ENCODE results near the gene ADH7. TPM values are rescaled to one million over a fixed set of nuclear protein-coding genes. Genes with fewer than 3 reads are reported as not detected.

ADH7 gene
- total RNA-seq, 1 donor from 2014 or later, result not detected

DNA sequence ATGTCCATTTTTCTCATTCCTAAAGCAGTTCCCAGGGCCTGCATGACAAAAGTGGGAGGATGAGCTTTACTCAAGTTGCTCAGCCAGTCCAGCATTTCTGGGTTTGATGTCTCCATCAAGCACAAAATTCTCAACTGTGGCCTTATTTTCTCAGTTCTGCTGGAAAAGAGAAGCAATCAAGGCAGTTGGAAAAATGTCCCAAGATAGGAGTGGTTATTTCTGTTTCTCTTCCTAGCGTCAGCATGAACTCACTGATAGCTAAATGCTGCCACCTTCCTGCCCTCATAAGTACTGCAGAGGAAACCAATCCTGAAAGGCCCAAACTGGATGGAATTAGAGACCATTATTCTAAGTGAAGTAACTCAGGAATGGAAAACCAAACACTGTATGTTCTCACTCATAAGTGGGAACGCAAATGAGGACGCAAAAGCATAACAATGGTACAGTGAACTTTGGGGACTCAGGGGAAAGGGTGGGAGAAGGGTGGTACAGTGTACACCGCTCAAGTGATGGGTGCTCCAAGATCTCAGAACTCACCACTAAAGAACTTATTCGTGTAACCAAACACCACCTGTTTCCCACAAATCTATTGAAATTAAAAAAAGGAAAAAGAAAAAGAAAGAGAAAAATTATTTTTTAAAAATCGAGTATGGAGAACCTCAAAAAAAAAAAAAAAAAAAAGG is 29.6 kb downstream of the ADH7 start:
- H3K9me3 ChIP-seq, result no peaks in the 10 kb centered on the region
- H3K36me3 ChIP-seq, result no peaks in the 10 kb centered on the region
- DNase-seq (no peak), ATAC-seq (peak; percentile 90)
- peaks cover 21% of the 10 kb centered on the region for H3K4me1 ChIP-seq
- H3K4me3 ChIP-seq, result no peak overlapping the region
- H3K27me3 ChIP-seq, result no peaks in the 10 kb centered on the region
- H3K27ac ChIP-seq, result peak overlapping the region; percentile 69
- TF ChIP-seq, protein P1, sequence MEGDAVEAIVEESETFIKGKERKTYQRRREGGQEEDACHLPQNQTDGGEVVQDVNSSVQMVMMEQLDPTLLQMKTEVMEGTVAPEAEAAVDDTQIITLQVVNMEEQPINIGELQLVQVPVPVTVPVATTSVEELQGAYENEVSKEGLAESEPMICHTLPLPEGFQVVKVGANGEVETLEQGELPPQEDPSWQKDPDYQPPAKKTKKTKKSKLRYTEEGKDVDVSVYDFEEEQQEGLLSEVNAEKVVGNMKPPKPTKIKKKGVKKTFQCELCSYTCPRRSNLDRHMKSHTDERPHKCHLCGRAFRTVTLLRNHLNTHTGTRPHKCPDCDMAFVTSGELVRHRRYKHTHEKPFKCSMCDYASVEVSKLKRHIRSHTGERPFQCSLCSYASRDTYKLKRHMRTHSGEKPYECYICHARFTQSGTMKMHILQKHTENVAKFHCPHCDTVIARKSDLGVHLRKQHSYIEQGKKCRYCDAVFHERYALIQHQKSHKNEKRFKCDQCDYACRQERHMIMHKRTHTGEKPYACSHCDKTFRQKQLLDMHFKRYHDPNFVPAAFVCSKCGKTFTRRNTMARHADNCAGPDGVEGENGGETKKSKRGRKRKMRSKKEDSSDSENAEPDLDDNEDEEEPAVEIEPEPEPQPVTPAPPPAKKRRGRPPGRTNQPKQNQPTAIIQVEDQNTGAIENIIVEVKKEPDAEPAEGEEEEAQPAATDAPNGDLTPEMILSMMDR (IDR thresholded peaks at IDR 0.05), result peak; percentile 96
- intact Hi-C loops (cut with DNase I), result loop anchor here (10.0 kb wide), 3 partner anchors 91 to 281 kb away; no protein-coding TSS in a partner anchor

DNA sequence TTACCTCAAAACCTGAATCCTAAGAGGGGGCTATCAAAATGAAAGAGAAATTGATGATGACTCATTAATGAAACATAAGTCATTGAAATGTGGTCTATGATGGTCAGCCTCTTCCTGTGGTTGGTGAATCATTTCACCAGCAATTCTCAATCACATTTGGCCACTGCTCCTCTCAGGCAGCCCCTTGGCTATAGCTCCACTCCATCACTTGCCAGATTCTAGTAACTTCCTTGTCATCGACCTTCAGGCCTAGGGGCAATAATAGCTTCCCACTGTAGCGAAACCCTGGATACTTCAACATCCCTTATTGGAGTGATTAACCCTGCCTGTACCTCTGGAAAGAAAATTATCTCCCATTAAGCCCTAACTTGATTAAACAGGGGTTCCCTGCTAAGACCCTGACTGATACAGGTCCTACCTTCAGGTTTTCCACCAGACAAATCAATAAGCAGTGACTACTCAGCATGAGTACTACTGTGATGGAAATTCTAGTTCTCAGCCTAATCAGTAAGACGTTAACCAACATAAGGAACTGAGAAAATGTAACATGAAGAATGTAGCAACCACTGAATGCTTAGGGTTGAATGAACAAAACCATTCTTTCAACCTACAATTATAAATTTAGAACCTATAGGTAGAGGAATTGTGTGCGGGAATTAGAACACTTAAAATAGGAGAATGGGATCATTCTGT is 30.4 kb downstream of the ADH7 start:
- DNase-seq (no peak), ATAC-seq (no peak)
- no peaks in the 10 kb centered on the region for H3K9me3 ChIP-seq
- no peaks in the 10 kb centered on the region for H3K27me3 ChIP-seq
- H3K4me1 ChIP-seq, result peaks cover 21% of the 10 kb centered on the region
- H3K36me3 ChIP-seq, result no peaks in the 10 kb centered on the region
- peak overlapping the region; percentile 69 for H3K27ac ChIP-seq
- intact Hi-C loops (cut with DNase I), result loop anchor here (10.0 kb wide), 3 partner anchors 90 to 280 kb away; no protein-coding TSS in a partner anchor
- no peak overlapping the region for H3K4me3 ChIP-seq
- TF ChIP-seq, protein P1 (IDR thresholded peaks at IDR 0.05), result no peak

DNA sequence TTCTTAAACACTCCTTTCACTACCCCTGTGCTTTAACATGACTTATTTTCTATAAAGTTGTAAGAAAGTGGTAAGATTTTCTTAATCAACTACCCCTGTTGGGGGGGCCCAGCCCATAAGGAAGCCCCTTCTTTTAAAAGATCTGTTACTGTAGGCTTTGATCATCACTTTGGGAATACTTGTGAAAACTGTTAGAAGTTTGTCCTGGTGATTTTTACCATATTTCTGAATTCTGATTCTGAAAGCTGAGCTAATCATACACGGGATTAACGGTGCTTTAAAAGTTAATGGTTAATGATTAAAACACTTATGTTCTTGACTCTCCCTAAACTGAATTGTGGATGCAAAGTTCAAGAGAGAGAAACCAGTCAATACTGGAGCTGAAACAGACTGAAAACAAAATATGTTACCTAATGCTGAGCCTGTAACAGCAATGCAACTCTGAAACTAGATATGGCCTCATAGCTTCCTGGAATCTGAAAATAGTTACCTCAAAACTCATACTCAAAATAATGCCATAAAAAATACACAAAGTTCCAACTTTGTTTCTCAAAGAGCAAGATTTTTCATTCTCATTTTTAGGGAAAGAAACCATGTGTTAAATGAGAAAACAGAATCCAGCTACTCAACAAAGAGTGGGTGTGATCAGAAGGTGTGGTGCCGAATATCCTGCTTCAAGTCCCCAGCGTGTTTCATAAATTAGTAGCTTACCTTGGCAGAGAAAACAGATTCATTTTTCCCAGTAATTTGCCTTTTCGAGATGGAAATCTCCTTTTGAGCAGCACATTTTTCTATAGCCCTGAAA is 31.6 kb downstream of the ADH7 start:
- peak overlapping the region; percentile 69 for H3K27ac ChIP-seq
- intact Hi-C loops (cut with DNase I), result loop anchor here (10.0 kb wide), 3 partner anchors 89 to 279 kb away; no protein-coding TSS in a partner anchor

DNA sequence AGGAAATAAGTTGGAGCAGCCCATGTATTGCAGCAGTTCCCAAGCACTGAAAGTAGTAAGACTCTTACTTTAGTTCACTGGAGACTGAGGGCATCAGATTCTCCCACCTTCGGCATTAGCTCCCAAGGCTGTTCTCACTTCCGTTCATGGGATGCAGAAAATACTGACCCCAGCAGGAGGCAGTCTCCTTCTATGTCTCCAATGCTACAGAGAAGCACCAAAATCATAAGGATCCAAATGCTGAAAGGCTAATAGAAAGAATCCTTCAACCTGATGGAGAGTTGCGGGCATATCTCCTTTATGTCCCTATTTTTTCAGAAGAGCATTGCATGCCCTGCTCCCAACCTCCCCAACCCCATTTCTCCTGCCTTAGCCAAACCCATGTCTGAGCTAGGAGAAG is 32.4 kb downstream of the ADH7 start:
- H3K4me1 ChIP-seq, result peaks cover 21% of the 10 kb centered on the region
- no peaks in the 10 kb centered on the region for H3K9me3 ChIP-seq
- no peak for DNase-seq
- TF ChIP-seq, protein P1 (IDR thresholded peaks at IDR 0.05), result no peak
- ATAC-seq, result no peak
- H3K27ac ChIP-seq, result peak overlapping the region; percentile 69
- no peaks in the 10 kb centered on the region for H3K36me3 ChIP-seq
- intact Hi-C loops (cut with DNase I), result loop anchor here (10.0 kb wide), 3 partner anchors 88 to 278 kb away; no protein-coding TSS in a partner anchor
- no peak overlapping the region for H3K4me3 ChIP-seq
- no peaks in the 10 kb centered on the region for H3K27me3 ChIP-seq

More for the DNA sequence above, 31.6 kb downstream of the ADH7 start:
- Histone ChIP-seq H3K27me3 (no peaks in the 10 kb centered on the region), H3K36me3 (no peaks in the 10 kb centered on the region), H3K9me3 (no peaks in the 10 kb centered on the region), H3K4me3 (no peak overlapping the region), H3K4me1 (peaks cover 21% of the 10 kb centered on the region)
- ATAC-seq, result peak; percentile 77
- no peak for DNase-seq
- TF ChIP-seq, protein P1 (IDR thresholded peaks at IDR 0.05), result no peak

DNA sequence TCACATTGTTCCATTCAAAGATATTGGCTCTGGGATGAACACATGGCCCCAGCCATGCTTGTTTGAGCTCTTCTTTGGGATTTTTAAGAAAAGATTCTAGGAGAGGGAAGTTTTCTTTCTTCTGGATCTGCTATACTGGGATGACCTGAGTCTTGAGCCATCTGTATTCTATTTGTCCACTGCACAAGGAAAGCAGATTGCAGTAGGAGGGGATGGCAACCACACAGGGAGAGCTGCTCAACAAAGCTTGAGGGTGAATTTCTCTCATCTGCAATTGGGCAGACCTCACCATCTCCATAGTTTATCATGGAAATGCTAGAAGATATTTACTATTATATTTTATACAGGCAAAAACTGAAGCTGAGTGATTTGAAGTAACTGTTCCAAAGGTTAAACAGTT is 34.3 kb downstream of the ADH7 start:
- DNase-seq, result no peak
- TF ChIP-seq, protein P1 (IDR thresholded peaks at IDR 0.05), result no peak
- Histone ChIP-seq H3K27me3 (no peaks in the 10 kb centered on the region), H3K4me3 (no peak overlapping the region), H3K36me3 (no peaks in the 10 kb centered on the region), H3K9me3 (no peaks in the 10 kb centered on the region), H3K4me1 (peaks cover 22% of the 10 kb centered on the region), H3K27ac (no peak overlapping the region)
- no peak for ATAC-seq
- intact Hi-C loops (cut with DNase I), result loop anchor here (10.0 kb wide), 3 partner anchors 86 to 276 kb away; no protein-coding TSS in a partner anchor

All from upper lobe of right lung (tissue), 1 donor.